ENCODE results near the gene WBP2NL.

DNA sequence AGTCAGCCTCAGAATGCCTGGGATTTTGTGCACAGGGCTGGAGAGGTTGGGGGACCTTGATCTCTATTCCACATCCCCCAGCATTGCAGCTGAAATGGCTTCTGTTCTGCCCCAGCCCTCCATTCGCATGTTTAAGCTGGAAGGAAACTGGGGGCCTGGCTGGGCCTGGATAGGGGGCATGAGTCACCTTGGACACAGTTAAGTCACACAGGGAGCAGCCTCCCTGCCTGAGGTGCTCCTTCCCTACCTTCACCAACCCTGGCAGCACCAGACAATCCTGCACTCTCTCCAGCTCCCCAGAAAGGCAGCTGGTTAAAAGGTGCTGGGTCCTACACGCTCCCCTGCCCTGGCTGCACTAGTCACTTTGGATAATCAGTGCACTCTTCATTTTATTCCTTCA is 45.9 kb upstream of the WBP2NL start:
- TF ChIP-seq, protein P1, sequence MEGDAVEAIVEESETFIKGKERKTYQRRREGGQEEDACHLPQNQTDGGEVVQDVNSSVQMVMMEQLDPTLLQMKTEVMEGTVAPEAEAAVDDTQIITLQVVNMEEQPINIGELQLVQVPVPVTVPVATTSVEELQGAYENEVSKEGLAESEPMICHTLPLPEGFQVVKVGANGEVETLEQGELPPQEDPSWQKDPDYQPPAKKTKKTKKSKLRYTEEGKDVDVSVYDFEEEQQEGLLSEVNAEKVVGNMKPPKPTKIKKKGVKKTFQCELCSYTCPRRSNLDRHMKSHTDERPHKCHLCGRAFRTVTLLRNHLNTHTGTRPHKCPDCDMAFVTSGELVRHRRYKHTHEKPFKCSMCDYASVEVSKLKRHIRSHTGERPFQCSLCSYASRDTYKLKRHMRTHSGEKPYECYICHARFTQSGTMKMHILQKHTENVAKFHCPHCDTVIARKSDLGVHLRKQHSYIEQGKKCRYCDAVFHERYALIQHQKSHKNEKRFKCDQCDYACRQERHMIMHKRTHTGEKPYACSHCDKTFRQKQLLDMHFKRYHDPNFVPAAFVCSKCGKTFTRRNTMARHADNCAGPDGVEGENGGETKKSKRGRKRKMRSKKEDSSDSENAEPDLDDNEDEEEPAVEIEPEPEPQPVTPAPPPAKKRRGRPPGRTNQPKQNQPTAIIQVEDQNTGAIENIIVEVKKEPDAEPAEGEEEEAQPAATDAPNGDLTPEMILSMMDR (conservative IDR thresholded peaks at IDR 0.05) = no peak
- no peak for TF ChIP-seq ZFX (IDR thresholded peaks at IDR 0.05)
